Measurements from ENCODE around the gene DSCAM.

- no peak for TF ChIP-seq CTCF (IDR thresholded peaks at IDR 0.05)
- no peak for TF ChIP-seq EZH2 (IDR thresholded peaks at IDR 0.05; ENCODE audit: borderline replicate concordance, insufficient read depth, low read depth, low read length, poor library complexity, severe bottlenecking)
These were observed 142.8 kb downstream of the DSCAM start for GRCh38 chr21:40704141-40704540.
